Endodermal cell (in vitro differentiated cells): ENCODE measurements around the gene MRPS12. TPM values are rescaled to one million over a fixed set of nuclear protein-coding genes. Genes with fewer than 3 reads are reported as not detected.

Experiments used
- DNase-seq: peaks from one replicate; pipeline ENCODE4 v3.0.0-alpha.2; 2017
- H3K27ac ChIP-seq: 2 replicates; pipeline ENCODE4 v1.5.1; 2013; ENCODE audit warnings: mild to moderate bottlenecking, low read depth, low read length, moderate library complexity
- H3K27me3 ChIP-seq: 2 replicates; pipeline ENCODE4 v1.6.1; 2013; ENCODE audit warnings: mild to moderate bottlenecking, low read length, moderate library complexity; ENCODE audit not compliant: insufficient read depth, control insufficient read depth, poor library complexity, severe bottlenecking
- H3K36me3 ChIP-seq: 2 replicates; pipeline ENCODE4 v1.7.0; 2013; ENCODE audit warnings: mild to moderate bottlenecking, low read length, moderate library complexity; ENCODE audit not compliant: control insufficient read depth, insufficient read depth
- H3K4me1 ChIP-seq: one replicate; pipeline ENCODE4 v1.7.0; 2013; ENCODE audit warnings: low read length; ENCODE audit not compliant: control insufficient read depth, insufficient read depth
- H3K4me3 ChIP-seq: 2 replicates; pipeline ENCODE4 v1.5.1; 2013; ENCODE audit warnings: mild to moderate bottlenecking, low read length, moderate library complexity
- H3K9ac ChIP-seq: 2 replicates; pipeline ENCODE4 v1.6.1; 2013; ENCODE audit warnings: mild to moderate bottlenecking, low read length, moderate library complexity; ENCODE audit not compliant: poor library complexity, severe bottlenecking; ENCODE audit errors: extremely low read depth
- H3K9me3 ChIP-seq: 2 replicates; pipeline ENCODE4 v1.6.1; 2013; ENCODE audit warnings: mild to moderate bottlenecking, low read length, moderate library complexity; ENCODE audit not compliant: control insufficient read depth
- H3K27ac Mint-ChIP-seq: 2 replicates; pipeline ENCODE4 v1.8.0; 2020; ENCODE audit warnings: mixed read lengths
- H3K27me3 Mint-ChIP-seq: 2 replicates; pipeline ENCODE4 v1.8.0; 2021; ENCODE audit warnings: mild to moderate bottlenecking, mixed read lengths; ENCODE audit not compliant: insufficient read depth
- H3K36me3 Mint-ChIP-seq: 2 replicates; pipeline ENCODE4 v1.8.0; 2020; ENCODE audit warnings: low read depth, mixed read lengths
- H3K4me1 Mint-ChIP-seq: 2 replicates; pipeline ENCODE4 v1.8.0; 2020; ENCODE audit warnings: mixed read lengths
- H3K4me3 Mint-ChIP-seq: 2 replicates; pipeline ENCODE4 v1.8.0; 2020; ENCODE audit warnings: mild to moderate bottlenecking, moderate library complexity, mixed read lengths
- H3K9me3 Mint-ChIP-seq: 2 replicates; pipeline ENCODE4 v1.8.0; 2020; ENCODE audit warnings: mild to moderate bottlenecking, mixed read lengths
- CTCF ChIP-seq: fragments of 200-600 bp; sonication (generic); conservative IDR thresholded peaks from 2 replicates; pipeline ENCODE4 v1.5.0; 2021; ENCODE audit warnings: antibody characterized with exemption, mild to moderate bottlenecking
- WGBS, 2 experiments: methylation state at CpG; one replicate each; pipeline versions ENCODE4 v1.1.5 to v1.1.7; 2013; ENCODE audit warnings: missing lambda C conversion rate in 2 of 2, mixed read lengths in 1 of 2; ENCODE audit not compliant: insufficient coverage in 1 of 2, insufficient read length in 1 of 2; 5-methylcytosine and 5-hydroxymethylcytosine counted together
- total RNA-seq, 2 donors: library from RNA; stranded (reverse); fragmentation: NEBNext Ultra II Directional in 1 of 2; extraction: Animal tissue kit (Norgen Biotek cat#: 25700) in 1 of 2; gene quantifications; 2 replicates in 1 of 2; 3 replicates in 1 of 2; pipeline ENCODE4 v1.2.1, GENCODE V29; 2021

Gene MRPS12
- total RNA-seq, 2 donors from 2014 or later = 37.5 to 38.3 TPM

- H3K27ac Mint-ChIP-seq = no peak overlapping the region
- H3K9me3 ChIP-seq = no peaks in the 10 kb centered on the region
- H3K9me3 Mint-ChIP-seq = no peaks in the 10 kb centered on the region
- no peak overlapping the region for H3K4me3 Mint-ChIP-seq
- WGBS, 2 experiments = 90 to 100% methylated on average over 1 to 2 of the region's 2 CpGs
- no peaks in the 10 kb centered on the region for H3K27me3 ChIP-seq
- no peak overlapping the region for H3K27ac ChIP-seq
- no peak for TF ChIP-seq CTCF
- no peak overlapping the region for H3K9ac ChIP-seq
- peaks cover 18% of the 10 kb centered on the region for H3K36me3 ChIP-seq
- H3K27me3 Mint-ChIP-seq = no peaks in the 10 kb centered on the region
- H3K4me1 Mint-ChIP-seq = peaks cover 14% of the 10 kb centered on the region
- H3K36me3 Mint-ChIP-seq = peaks cover 30% of the 10 kb centered on the region
- no peaks in the 10 kb centered on the region for H3K4me1 ChIP-seq
- no peak overlapping the region for H3K4me3 ChIP-seq
- no peak for DNase-seq
These were observed 40.9 kb downstream of the MRPS12 start for GRCh38 chr19:38971672-38972071.

- H3K27ac Mint-ChIP-seq = peak overlapping the region; percentile 78
- peak; percentile 14 for TF ChIP-seq CTCF
- H3K27me3 Mint-ChIP-seq = no peaks in the 10 kb centered on the region
- Histone ChIP-seq H3K4me3 (peak overlapping the region; percentile 82), H3K27me3 (no peaks in the 10 kb centered on the region), H3K9ac (peak overlapping the region; percentile 45), H3K36me3 (peaks cover 7% of the 10 kb centered on the region), H3K9me3 (peaks cover 2% of the 10 kb centered on the region), H3K27ac (no peak overlapping the region), H3K4me1 (no peaks in the 10 kb centered on the region)
- peaks cover under 1% of the 10 kb centered on the region for H3K9me3 Mint-ChIP-seq
- no peak for DNase-seq
- H3K36me3 Mint-ChIP-seq = peaks cover 21% of the 10 kb centered on the region
- peak overlapping the region; percentile 79 for H3K4me3 Mint-ChIP-seq
- WGBS, 2 experiments = 35 to 47% methylated on average over 14 to 17 of the region's 19 CpGs
- peaks cover 16% of the 10 kb centered on the region for H3K4me1 Mint-ChIP-seq
These were observed 44.0 kb downstream of the MRPS12 start for GRCh38 chr19:38974624-38975213.

GRCh38 chr19:38975214-38975860, 44.6 kb downstream of the MRPS12 start, which contains the start of gene FBXO17:
FBXO17 (minus strand) TSS chr19:38975742; CDS start chr19:38950319, 25,423 bp downstream.
- peak within 1 kb of the TSS; percentile 82 for H3K4me3 ChIP-seq
- Mint-ChIP-seq H3K9me3 (peaks cover 7% of the 10 kb centered on the region), H3K36me3 (peaks cover 18% of the 10 kb centered on the region), H3K27me3 (no peaks in the 10 kb centered on the region), H3K4me1 (peaks cover 16% of the 10 kb centered on the region), H3K27ac (peak within 1 kb of the TSS; percentile 93), H3K4me3 (peak within 1 kb of the TSS; percentile 79)
- 1 to 2% methylated on average over 16 to 61 of the region's 63 CpGs for WGBS, 2 experiments
- no peaks in the 10 kb centered on the region for H3K27me3 ChIP-seq
- peaks cover 6% of the 10 kb centered on the region for H3K9me3 ChIP-seq
- H3K4me1 ChIP-seq = no peaks in the 10 kb centered on the region
- peaks cover 4% of the 10 kb centered on the region for H3K36me3 ChIP-seq
- peak; percentile 85 for DNase-seq
- no peak within 1 kb of the TSS for H3K27ac ChIP-seq
- H3K9ac ChIP-seq = peak within 1 kb of the TSS; percentile 45
- no peak for TF ChIP-seq CTCF
